LNCaP clone FGC (cell line): Measurements from ENCODE around the gene ADGRL2.

Experiments
- DNase-seq: peaks from one replicate; pipeline ENCODE4 v3.0.0-alpha.2; 2011; ENCODE audit warnings: low read depth
- H3K4me3 ChIP-seq: 2 replicates; pipeline ENCODE4 v1.5.1; 2011; ENCODE audit warnings: mild to moderate bottlenecking, low read depth, low read length, control low read depth
- TF ChIP-seq, protein P1 (sequence below): IDR thresholded peaks from 2 replicates; pipeline ENCODE4 v1.5.1; 2012; ENCODE audit warnings: mild to moderate bottlenecking; ENCODE audit not compliant: control insufficient read depth, insufficient read depth; ENCODE audit errors: extremely low read depth

Gene ADGRL2

DNA sequence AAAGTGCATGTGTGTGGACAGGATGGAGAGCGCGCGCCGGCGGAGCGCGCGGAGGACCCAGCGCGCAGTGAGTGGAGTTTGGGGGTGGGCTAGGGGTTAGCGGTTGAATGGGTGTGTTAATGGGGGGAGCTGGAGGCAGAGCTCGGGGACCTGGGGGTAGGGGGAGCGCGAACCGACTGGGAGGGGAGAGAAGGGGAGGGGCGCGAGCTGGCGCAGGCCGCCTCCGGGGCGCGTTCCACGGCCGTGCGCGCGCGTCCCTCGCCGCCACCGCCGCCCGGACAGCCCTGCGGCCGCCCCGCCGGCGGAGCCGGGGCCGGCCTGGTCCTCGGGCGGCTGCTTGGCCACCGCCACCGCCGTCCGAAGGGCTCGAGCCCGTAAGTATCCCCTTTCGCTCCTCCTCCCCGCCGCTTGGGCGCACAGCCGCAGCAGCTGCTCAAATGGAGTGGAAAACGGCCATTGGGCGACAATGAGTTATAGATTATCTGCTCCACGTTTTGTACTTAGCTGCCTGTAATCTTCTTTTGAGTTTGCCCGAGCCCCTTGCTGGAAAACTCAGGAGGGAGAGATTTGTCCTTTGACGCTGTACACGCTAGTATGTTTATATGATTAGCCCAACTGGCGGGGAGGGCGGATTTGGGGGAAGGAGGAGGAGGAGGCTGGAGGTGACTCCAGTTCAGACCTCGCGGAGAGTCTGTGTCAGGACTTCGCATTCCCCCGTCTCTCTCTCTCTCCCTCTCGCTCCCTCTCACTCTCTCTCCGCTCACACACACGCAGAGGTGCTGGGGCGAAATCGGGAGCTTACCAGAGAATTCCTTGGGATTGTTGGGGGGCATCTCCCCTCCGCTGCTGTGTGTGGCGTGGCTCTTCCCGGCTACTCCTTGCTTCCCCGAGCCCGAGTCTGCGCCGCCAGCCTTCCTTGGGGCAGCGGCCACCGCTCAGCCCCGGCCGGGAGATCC, at the start of gene ADGRL2:
TSS of gene ADGRL2 (plus strand) at position 240 of the 956 bp plus-strand sequence. CDS start 36,051 bp downstream, outside the sequence.
- TF ChIP-seq, protein P1, sequence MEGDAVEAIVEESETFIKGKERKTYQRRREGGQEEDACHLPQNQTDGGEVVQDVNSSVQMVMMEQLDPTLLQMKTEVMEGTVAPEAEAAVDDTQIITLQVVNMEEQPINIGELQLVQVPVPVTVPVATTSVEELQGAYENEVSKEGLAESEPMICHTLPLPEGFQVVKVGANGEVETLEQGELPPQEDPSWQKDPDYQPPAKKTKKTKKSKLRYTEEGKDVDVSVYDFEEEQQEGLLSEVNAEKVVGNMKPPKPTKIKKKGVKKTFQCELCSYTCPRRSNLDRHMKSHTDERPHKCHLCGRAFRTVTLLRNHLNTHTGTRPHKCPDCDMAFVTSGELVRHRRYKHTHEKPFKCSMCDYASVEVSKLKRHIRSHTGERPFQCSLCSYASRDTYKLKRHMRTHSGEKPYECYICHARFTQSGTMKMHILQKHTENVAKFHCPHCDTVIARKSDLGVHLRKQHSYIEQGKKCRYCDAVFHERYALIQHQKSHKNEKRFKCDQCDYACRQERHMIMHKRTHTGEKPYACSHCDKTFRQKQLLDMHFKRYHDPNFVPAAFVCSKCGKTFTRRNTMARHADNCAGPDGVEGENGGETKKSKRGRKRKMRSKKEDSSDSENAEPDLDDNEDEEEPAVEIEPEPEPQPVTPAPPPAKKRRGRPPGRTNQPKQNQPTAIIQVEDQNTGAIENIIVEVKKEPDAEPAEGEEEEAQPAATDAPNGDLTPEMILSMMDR = no peak
- peak; percentile 31 for DNase-seq
- H3K4me3 ChIP-seq = peak within 1 kb of the TSS; percentile 50

DNA sequence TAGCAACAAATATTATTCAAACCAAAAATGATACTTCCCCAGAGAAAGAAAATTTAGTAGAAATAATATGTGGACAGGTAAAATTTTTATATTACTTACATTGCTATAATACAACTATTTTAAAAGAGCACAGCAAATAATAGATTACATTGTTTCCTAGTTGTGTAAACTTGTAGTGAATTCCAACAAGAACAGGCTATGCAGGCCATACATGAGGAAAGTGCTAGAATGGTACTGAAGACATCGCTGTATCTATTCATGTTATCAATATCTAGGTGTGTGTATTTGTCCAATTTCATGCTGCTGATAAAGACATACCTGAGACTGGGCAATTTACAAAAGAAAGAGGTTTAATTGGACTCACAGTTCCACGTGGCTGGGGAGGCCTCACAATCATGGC, 47.9 kb upstream of the ADGRL2 start:
- no peak for DNase-seq
- TF ChIP-seq, protein P1 = no peak
- no peak overlapping the region for H3K4me3 ChIP-seq

DNA sequence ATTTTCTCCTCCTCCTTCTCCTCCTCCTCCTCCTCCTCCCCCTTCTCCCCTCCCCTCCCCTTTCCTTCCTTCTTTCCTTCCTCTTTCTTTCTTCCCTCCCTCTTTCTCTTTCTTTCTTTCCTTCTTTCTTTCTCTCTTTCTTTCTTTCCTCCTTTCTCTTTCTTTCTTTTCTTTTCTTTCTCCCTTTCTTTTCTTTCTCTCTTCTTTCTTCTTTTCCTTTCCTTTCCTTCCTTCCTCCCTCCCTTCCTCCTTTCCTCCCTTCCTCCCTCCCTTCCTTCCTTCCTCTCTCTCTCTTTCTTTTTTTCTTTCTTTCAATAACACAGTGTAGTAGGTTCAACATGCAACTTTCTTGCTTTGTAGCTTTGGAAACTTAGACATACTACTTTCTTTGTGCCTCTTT, 46.3 kb upstream of the ADGRL2 start:
- TF ChIP-seq, protein P1 = no peak
- H3K4me3 ChIP-seq = no peak overlapping the region
- no peak for DNase-seq

- TF ChIP-seq, protein P1 = no peak
- DNase-seq = no peak
- H3K4me3 ChIP-seq = no peak overlapping the region
These were observed 43.9 kb upstream of the ADGRL2 start for GRCh38 chr1:81756872-81757271.

GRCh38 chr1:81757398-81758020, 43.2 kb upstream of the ADGRL2 start:
- no peak overlapping the region for H3K4me3 ChIP-seq
- DNase-seq = no peak
- TF ChIP-seq, protein P1 = no peak

DNA sequence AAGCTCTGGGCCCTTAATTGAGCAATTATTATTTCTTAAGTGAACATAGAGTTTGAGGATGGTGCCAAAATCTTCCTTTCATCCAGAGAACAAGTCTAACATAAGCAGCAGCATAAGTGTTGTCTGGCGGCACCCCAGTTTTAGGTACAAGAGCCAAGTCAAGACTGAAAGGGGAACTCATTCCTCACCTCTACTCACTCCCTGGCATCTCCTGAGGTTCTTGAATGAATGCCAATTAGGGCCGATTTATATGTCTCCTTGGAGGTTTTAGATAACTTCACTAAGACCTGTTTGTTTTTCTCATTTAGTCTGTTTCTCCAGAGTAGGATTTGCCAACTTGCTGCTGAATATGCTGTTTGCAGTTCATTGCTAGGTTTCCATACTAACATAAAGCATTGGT, 42.6 kb upstream of the ADGRL2 start:
- DNase-seq = no peak

More for the DNA sequence above, 42.6 kb upstream of the ADGRL2 start:
- H3K4me3 ChIP-seq = no peak overlapping the region
- TF ChIP-seq, protein P1 = no peak
